Panc1 (cell line): ENCODE measurements around the gene MKRN2.

Source experiments
- CTCF ChIP-seq: fragments of 450-650 bp; IDR thresholded peaks from 2 replicates; pipeline ENCODE4 v1.5.1; 2017; ENCODE audit warnings: mild to moderate bottlenecking
- POLR2AphosphoS5 ChIP-seq: IDR thresholded peaks from 2 replicates; pipeline ENCODE4 v1.6.1; 2012; ENCODE audit warnings: mild to moderate bottlenecking, low read depth, low read length, moderate library complexity
- REST ChIP-seq, 2 experiments: IDR thresholded peaks; 2 replicates each; pipeline ENCODE4 v1.6.1; 2011 to 2012; ENCODE audit warnings: low read depth in 2 of 2, control low read depth in 1 of 2, low read length in 1 of 2, mild to moderate bottlenecking in 1 of 2, moderate library complexity in 1 of 2; ENCODE audit not compliant: insufficient read depth in 1 of 2
- SIN3A ChIP-seq: IDR thresholded peaks from 2 replicates; pipeline ENCODE4 v1.6.1; 2012; ENCODE audit warnings: low read depth, mild to moderate bottlenecking, low read length, moderate library complexity, borderline replicate concordance; ENCODE audit not compliant: insufficient read depth
- TCF7L2 ChIP-seq: IDR thresholded peaks from 2 replicates; pipeline ENCODE4 v1.6.1; 2011; ENCODE audit warnings: mild to moderate bottlenecking, low read depth, low read length, inconsistent platforms

GRCh38 chr3:12541625-12542024 lies 15.3 kb upstream of the MKRN2 start:
- no peak for TF ChIP-seq CTCF
- TF ChIP-seq REST (IDR thresholded peaks at IDR 0.05; ENCODE audit: insufficient read depth in 1 of 2, low read depth in 2 of 2, low read length in 1 of 2) = no peak
- no peak for TF ChIP-seq POLR2AphosphoS5
- no peak for TF ChIP-seq SIN3A
- TF ChIP-seq TCF7L2 = no peak
